ENCODE data around the gene CEACAM1.
"Not testable (repeated sequence)": the region's sequence is repeated elsewhere in the genome, so short reads cannot be mapped to it uniquely, and the experiment has no call there.

Gene CEACAM1

DNA sequence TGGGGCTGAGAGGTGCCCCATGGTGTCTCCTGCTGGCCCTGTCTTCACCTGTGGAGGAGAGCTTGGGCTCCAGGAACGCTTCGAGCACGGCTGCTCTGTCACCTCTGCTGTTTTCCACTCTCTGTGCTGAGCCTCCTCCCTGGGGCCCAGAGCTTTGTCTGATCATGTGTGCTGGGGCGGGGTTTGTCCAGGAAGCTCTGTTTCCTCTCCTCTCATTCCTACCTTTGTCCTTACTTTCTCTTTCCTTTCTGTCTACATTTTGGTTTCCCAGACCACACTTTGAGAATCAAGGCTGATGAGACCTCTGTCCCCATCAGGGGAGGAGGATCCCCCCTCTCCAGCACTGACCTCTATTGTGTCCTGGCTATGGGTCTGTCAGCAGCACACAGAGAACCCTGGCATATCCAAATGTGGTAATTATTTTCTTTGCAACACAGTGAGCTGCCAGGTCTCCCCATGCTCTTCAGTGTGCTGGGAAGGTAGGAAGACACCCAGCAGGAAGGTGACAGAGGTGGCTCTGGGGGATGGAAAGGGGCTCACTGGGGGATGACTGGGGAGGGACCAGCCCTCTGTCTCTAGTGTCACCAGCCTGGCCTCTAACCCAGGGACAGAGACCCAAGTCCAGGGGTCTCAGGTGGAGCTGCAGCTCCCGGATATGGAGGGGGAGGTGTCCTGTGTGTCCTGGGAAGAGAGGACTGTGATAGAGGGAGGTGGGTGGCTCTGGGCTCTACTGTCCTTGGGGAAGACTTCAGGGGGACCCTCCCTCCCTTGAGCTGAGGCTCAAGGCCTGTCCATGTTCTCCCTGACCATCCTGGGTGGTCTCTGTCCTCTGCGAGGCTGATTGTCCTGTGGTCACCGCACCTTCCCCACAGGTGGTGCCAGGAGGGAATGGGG, at the start of gene CEACAM1:
TSS of gene CEACAM1 (minus strand) at position 128 of the 894 bp plus-strand sequence. CDS start at position 21, 107 bp downstream.
- DNase-seq (ENCODE audit: low read depth in 2 of 2), result peak; percentile 2 to 13

- no peak for DNase-seq (ENCODE audit: low read depth in 2 of 2)
Observed at GRCh38 chr19:42577016-42577415, 48.7 kb upstream of the CEACAM1 start.

GRCh38 chr19:42576241-42576640, 48.0 kb upstream of the CEACAM1 start:
- no peak for DNase-seq (ENCODE audit: low read depth in 2 of 2)

DNA sequence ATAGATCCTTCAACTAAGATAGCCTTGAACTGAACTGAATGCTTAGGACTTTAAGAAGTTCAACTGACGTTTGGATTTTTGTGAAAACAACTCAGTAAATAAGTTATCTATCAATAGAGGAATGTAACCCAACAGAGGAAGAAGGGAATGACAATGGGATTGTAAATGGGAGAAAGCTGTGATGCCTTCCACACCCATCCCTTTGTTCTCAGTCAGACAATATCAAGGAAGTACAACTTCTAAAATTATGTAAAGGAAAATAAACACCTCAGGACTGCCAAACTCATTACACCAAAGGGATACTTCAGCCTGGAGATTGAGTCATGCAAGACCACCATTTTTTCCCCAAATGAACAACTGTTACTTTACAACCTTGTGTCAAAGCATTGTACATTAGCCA, 45.4 kb upstream of the CEACAM1 start:
- DNase-seq (ENCODE audit: low read depth in 2 of 2), result no peak

DNA sequence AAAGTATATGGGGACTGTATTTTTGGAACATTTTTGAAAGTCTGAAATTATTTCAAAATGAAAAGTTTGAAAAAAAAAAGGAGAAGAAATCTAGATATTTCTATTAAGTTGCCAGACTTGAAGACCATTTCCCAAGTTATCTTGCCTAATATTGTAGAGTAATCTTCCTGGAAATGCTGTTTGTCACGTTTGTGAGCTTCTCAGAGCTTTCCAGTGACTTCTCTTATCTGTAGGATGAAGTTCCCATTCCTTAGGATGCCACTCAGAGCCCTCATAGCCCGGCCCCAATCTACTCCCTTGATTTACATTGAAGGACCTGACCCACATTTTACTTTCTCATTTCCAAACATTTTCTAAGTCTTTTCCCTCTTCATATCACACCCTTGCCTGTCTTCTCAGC, 42.8 kb upstream of the CEACAM1 start:
- no peak for DNase-seq (ENCODE audit: low read depth in 2 of 2)

- DNase-seq (ENCODE audit: low read depth in 2 of 2), result no peak
Observed at GRCh38 chr19:42569193-42569592, 40.9 kb upstream of the CEACAM1 start.

GRCh38 chr19:42568006-42568405, 39.7 kb upstream of the CEACAM1 start:
- DNase-seq (ENCODE audit: low read depth in 2 of 2), result no peak

DNA sequence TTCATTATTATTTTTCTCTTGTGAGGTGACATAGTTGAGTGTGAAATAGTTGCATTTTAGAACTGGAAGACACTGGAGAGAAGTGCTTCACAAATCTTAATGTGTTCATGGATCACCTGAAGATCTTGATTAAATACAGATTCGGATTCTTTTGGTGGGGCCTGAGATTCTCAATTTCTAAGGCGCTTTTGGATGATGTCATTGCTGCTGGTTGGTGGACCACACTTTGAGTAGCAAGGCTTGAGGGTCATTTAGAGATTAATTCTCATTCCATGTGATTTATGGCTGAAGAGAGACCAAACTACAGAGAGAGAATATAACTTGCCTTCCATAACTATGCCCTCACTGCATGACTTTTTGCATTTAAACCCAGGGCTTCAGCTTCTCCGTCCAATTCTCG, 39.3 kb upstream of the CEACAM1 start:
- no peak for DNase-seq (ENCODE audit: low read depth in 2 of 2)

- no peak for DNase-seq (ENCODE audit: low read depth in 2 of 2)
Observed at GRCh38 chr19:42563352-42564210, 35.3 kb upstream of the CEACAM1 start.

- DNase-seq (ENCODE audit: low read depth in 2 of 2), result no peak
Observed at GRCh38 chr19:42561512-42561911, 33.2 kb upstream of the CEACAM1 start.

GRCh38 chr19:42560731-42561130, 32.5 kb upstream of the CEACAM1 start:
- DNase-seq (ENCODE audit: low read depth in 2 of 2), result no peak

GRCh38 chr19:42558450-42559150, 30.3 kb upstream of the CEACAM1 start:
- no peak for DNase-seq (ENCODE audit: low read depth in 2 of 2)

- not testable (repeated sequence) for DNase-seq (ENCODE audit: low read depth in 2 of 2)
Observed at GRCh38 chr19:42557386-42557871, 29.1 kb upstream of the CEACAM1 start.

GRCh38 chr19:42555801-42556200, 27.5 kb upstream of the CEACAM1 start:
- DNase-seq (ENCODE audit: low read depth in 2 of 2), result no peak

DNA sequence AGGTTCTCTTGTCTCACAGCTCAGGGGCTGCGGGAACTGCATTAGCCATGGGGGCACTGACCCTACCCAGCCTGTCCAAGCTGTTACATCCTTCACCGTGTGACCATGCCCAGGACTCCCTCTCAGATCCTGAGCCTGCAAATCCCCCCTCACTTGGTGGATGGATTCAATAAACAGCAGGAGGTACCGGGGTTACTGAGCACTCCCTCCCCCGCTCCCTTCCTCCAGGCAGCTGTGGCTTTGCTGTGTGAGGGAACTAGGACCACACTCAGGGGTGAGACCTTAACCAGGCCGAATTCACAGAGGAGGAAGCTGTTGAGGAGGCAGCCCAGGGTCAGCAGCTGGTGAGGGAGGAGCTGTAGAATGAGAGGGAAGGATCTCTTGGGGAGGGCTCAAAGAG, 27.0 kb upstream of the CEACAM1 start:
- no peak for DNase-seq (ENCODE audit: low read depth in 2 of 2)

DNA sequence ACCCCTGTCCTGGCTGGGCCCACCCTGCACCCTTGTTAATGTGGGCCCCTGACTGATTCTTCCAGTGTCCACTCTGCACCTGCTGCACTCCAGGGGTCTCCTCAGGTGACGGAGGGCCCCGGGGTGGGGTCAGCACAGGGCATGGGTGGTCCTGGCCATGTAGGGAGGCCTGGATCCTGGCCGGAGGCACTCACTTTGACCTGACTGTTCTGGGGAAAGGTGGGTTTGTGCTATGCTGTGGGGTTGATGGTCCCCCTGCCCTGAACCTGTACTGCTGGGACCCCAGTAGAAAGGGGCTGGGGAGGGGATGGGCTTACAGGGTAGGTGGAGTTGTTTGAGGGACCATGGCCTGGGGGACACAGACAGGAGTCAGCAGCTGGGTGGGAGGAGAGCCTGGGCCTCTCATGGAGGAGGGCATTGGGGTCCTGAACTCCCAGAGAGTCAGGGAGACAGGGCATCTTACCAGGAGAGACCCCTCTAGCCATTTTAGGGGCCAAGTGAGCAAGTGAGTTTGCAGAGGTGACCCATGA, 25.8 kb upstream of the CEACAM1 start:
- DNase-seq (ENCODE audit: low read depth in 2 of 2), result no peak

DNA sequence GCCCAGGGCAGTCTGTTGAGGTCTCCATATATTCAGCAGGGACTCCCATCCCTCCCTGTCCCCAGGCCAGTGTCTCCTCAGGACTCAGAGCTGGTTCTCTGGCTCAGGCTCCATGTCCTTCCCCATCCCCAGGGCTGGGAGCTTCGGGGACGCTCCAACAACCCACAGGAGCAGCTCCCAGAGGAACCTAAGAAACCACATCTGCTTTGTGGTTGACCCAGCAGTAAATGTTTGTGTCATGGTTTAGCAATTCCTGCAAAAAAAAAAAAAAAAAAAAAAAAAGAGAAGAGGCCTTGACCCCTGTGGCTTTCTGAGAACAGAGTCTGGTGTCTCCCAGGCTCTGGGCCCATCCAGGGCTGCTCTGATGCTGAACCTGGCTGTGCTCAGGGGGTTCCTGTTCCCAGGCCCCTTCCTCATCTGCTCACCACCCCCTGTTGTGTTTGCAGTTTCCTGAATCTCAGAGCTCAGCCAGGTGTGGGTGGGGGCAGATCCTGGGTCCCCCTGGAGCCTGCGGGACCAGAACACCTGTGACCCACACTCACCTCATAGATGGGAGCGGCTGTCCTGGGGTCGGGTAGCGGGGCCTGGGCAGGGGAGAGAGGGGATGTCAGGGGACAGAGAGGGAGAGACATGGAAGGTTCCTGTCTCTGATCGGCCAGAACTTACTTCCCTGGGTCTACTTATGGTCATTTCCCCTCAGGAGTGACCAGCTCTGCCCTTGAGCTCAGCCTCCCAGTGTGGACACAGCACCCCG, 25.2 kb upstream of the CEACAM1 start:
- DNase-seq (ENCODE audit: low read depth in 2 of 2), result no peak

DNA sequence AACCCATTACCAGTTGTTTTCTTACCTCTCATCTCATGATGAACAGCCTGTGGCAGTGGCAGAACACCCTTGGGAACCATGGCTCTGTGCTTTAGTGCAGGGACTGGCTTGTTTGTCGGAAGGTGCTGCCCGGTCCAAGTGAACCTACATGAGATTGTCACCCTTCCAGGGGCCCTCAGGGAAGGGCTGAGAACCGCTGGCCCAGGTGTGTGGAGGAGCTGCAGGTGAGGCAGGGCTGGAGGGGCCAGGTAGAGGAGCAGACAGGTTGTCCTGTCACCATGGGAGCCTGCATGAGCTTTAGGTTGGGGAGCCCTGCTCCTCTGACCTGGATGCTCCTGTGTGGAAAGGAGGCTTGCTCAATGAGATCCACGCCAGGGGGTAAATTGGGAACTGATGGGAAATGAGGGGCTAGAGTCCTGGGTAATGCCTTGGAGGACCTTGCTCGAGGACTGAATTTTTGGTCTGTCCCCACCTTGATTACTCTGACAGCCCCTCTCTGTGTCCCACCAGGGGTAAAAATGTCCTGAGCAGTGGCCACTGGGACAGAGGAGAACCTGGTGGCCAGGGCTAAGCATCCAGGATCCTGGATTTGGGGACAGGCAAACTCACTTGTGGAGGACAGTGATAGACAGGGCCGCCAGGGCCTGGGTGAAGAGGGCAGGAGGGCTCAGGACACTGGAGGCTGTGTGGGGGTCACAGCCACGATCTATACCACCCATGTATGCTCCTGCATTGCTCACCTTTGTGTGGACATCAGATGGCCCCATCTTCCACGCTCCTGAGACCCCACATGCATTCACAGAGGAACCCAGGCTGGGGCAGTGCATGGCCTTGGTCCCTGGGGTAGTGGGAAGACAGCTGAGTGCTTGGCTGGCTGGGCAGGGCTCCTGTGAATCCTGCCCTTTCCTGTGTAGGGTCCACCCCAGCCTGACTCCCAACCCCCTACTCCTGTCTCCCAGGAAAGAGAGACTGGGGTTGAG, 24.1 kb upstream of the CEACAM1 start:
- no peak for DNase-seq (ENCODE audit: low read depth in 2 of 2)

DNA sequence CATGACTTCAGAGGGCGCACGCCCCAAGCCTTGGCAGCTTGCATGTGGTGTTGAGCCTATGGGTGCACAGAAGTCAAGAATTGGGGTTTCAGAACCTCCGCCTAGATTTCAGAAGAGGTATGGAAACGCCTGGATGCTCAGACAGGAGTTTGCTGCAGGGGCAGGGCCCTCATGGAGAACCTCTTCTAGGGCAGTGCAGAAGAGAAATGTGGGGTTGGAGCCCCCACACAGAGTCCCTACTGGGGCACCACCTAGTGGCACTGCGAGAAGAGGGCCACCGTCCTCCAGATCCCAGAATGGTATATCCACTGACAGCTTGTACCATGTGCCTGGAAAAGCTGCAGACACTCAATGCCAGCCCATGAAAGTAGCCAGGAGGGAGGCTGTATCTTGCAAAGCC, 22.2 kb upstream of the CEACAM1 start:
- DNase-seq (ENCODE audit: low read depth in 2 of 2), result not testable (repeated sequence)

- DNase-seq (ENCODE audit: low read depth in 2 of 2), result not testable (repeated sequence)
Observed at GRCh38 chr19:42549067-42549466, 20.8 kb upstream of the CEACAM1 start.

Data from stimulated activated CD8-positive, alpha-beta memory T cell treated with anti-CD3 and anti-CD28 coated beads, Interleukin-7, amount 100 ng/mL, for 1 hour (primary cell).